A549 (cell line): Measurements from ENCODE around the gene LSM3. TPM values are rescaled to one million over a fixed set of nuclear protein-coding genes. Genes with fewer than 3 reads are reported as not detected.

Source experiments
- ATAC-seq, 2 experiments: fragments of 200-7000 bp in 1 of 2; fragments of >200 bp in 1 of 2; cut with Nextera tagmentation in 1 of 2; cut with Tn5 transposase in 1 of 2; 3 replicates each; pipeline versions ENCODE4 v1.8.0 to v1.9.1; 2018 to 2020; ENCODE audit warnings: mild to moderate bottlenecking in 1 of 2, moderate library complexity in 1 of 2
- CTCF ChIA-PET: fragments of 300-600 bp; sonication (Branson Sonifier 250); formaldehyde crosslinking; extraction: SDS; loops from one replicate; lab custom pipeline; 2021; ENCODE audit warnings: antibody characterized with exemption, inconsistent platforms; lab: Yijun Ruan, JAX
- POLR2A ChIA-PET: fragments of 350-600 bp; formaldehyde crosslinking; extraction: SDS; loops from one replicate; lab custom pipeline; 2021; ENCODE audit warnings: antibody characterized with exemption, inconsistent platforms; lab: Yijun Ruan, JAX
- DNase-seq, 2 experiments: peaks; one replicate each; pipeline versions ENCODE4 v3.0.0 to v3.0.0-alpha.2; 2011 to 2016; ENCODE audit warnings: low read depth in 1 of 2, low spot score in 1 of 2
- FAIRE-seq: peaks from 2 replicates; lab custom pipeline; 2011; peaks lifted over from hg19 to GRCh38; lab: Jason Lieb, UNC
- H3K27ac ChIP-seq, 2 experiments: fragments of >200 bp; sonication (Bioruptor Twin); formaldehyde crosslinking; 3 replicates each; pipeline ENCODE4 v1.5.1; 2016 to 2017
- H3K4me1 ChIP-seq: fragments of >200 bp; sonication (Bioruptor Twin); formaldehyde crosslinking; 3 replicates; pipeline ENCODE4 v1.6.1; 2016
- H3K4me2 ChIP-seq: fragments of >200 bp; sonication (Bioruptor Twin); formaldehyde crosslinking; 3 replicates; pipeline ENCODE4 v1.6.1; 2016
- H3K4me3 ChIP-seq: fragments of >200 bp; sonication (Bioruptor Twin); formaldehyde crosslinking; 3 replicates; pipeline ENCODE4 v1.5.1; 2016
- H3K9me3 ChIP-seq: fragments of >200 bp; sonication (Bioruptor Twin); formaldehyde crosslinking; 3 replicates; pipeline ENCODE4 v1.6.1; 2016
- CBX8 ChIP-seq: fragments of 200-600 bp; sonication (generic); IDR thresholded peaks from 2 replicates; pipeline ENCODE4 v1.6.1; 2016
- CHD2 ChIP-seq: fragments of 150-350 bp; IDR thresholded peaks from 2 replicates; pipeline ENCODE4 v1.6.1; 2014; ENCODE audit warnings: low read length; ENCODE audit not compliant: partially characterized antibody
- E2F6 ChIP-seq: IDR thresholded peaks from 2 replicates; pipeline ENCODE4 v1.6.1; 2012; ENCODE audit warnings: low read depth, borderline replicate concordance
- EHF ChIP-seq: fragments of 250-450 bp; sonication (Bioruptor Pico); IDR thresholded peaks from 2 replicates; pipeline ENCODE4 v1.5.0; 2020; ENCODE audit warnings: mild to moderate bottlenecking
- ESRRA ChIP-seq: fragments of 150-350 bp; IDR thresholded peaks from 2 replicates; pipeline ENCODE4 v1.6.1; 2014; ENCODE audit warnings: mild to moderate bottlenecking, low read length, borderline replicate concordance
- HDAC2 ChIP-seq: fragments of 200-600 bp; sonication (generic); IDR thresholded peaks from 2 replicates; pipeline ENCODE4 v1.6.1; 2016
- HEYL ChIP-seq: fragments of 250-450 bp; sonication (Bioruptor Pico); IDR thresholded peaks from 2 replicates; pipeline ENCODE4 v1.8.0; 2021; ENCODE audit warnings: mild to moderate bottlenecking, moderate library complexity
- HMGXB4 ChIP-seq: fragments of 250-450 bp; sonication (Bioruptor Pico); IDR thresholded peaks from 2 replicates; pipeline ENCODE4 v1.5.0; 2021; ENCODE audit warnings: mild to moderate bottlenecking, moderate library complexity, borderline replicate concordance
- HOXA7 ChIP-seq: fragments of 250-450 bp; sonication (Bioruptor Pico); IDR thresholded peaks from 2 replicates; pipeline ENCODE4 v1.5.0; 2020; ENCODE audit warnings: mild to moderate bottlenecking, moderate library complexity
- HOXB13 ChIP-seq: fragments of 250-450 bp; sonication (Bioruptor Pico); IDR thresholded peaks from 2 replicates; pipeline ENCODE4 v1.5.0; 2020; ENCODE audit warnings: low read depth, mild to moderate bottlenecking, moderate library complexity
- HOXB5 ChIP-seq: fragments of 250-450 bp; sonication (Bioruptor Pico); IDR thresholded peaks from 2 replicates; pipeline ENCODE4 v1.5.0; 2020; ENCODE audit warnings: mild to moderate bottlenecking, moderate library complexity
- JUN ChIP-seq, 2 experiments: fragments of >200 bp; sonication (Bioruptor Twin); formaldehyde crosslinking; IDR thresholded peaks; 2 replicates in 1 of 2; 3 replicates in 1 of 2; pipeline ENCODE4 v1.6.1; 2016 to 2017
- MAFK ChIP-seq: fragments of 450-650 bp; IDR thresholded peaks from 2 replicates; pipeline ENCODE4 v1.6.1; 2014; ENCODE audit not compliant: partially characterized antibody
- MAX ChIP-seq: IDR thresholded peaks from 2 replicates; pipeline ENCODE4 v1.6.1; 2012
- PBX3 ChIP-seq: IDR thresholded peaks from 2 replicates; pipeline ENCODE4 v1.6.1; 2012
- RCOR1 ChIP-seq: fragments of 150-350 bp; IDR thresholded peaks from 2 replicates; pipeline ENCODE4 v1.6.1; 2014; ENCODE audit warnings: antibody characterized with exemption, low read length, low read depth
- REST ChIP-seq: fragments of 200-600 bp; sonication (generic); IDR thresholded peaks from 2 replicates; pipeline ENCODE4 v1.6.1; 2016; ENCODE audit warnings: antibody characterized with exemption, mild to moderate bottlenecking, moderate library complexity
- SMC3 ChIP-seq: fragments of >200 bp; sonication (Bioruptor Twin); formaldehyde crosslinking; IDR thresholded peaks from 3 replicates; pipeline ENCODE4 v1.6.1; 2018; ENCODE audit warnings: inconsistent platforms
- TP53 ChIP-seq: fragments of 250-450 bp; sonication (Bioruptor Pico); IDR thresholded peaks from 2 replicates; pipeline ENCODE4 v1.5.0; 2021; ENCODE audit warnings: mild to moderate bottlenecking, moderate library complexity
- USF2 ChIP-seq: fragments of 450-650 bp; IDR thresholded peaks from 2 replicates; pipeline ENCODE4 v1.6.1; 2014; ENCODE audit warnings: antibody characterized with exemption
- ZC3H11A ChIP-seq: fragments of 450-650 bp; IDR thresholded peaks from 2 replicates; pipeline ENCODE4 v1.6.1; 2014; ENCODE audit warnings: antibody characterized with exemption, mild to moderate bottlenecking
- ZSCAN20 ChIP-seq: fragments of 250-450 bp; sonication (Bioruptor Pico); IDR thresholded peaks from 2 replicates; pipeline ENCODE4 v1.8.0; 2022; ENCODE audit warnings: mild to moderate bottlenecking, moderate library complexity
- WGBS: methylation state at CpG from one replicate; pipeline ENCODE4 v1.1.6; 2017; ENCODE audit errors: missing lambda C conversion rate; 5-methylcytosine and 5-hydroxymethylcytosine counted together
- polyA plus RNA-seq, 4 experiments: library from polyadenylated mRNA; depleted of rRNA in 3 of 4; stranded (reverse); fragments of >200 nt; fragmentation: RNase III in 1 of 4; extraction: RNeasy Plus Mini Kit Qiagen cat#74134 plus additional on column Dnase treatment in 1 of 4; gene quantifications; 2 replicates in 3 of 4; 3 replicates in 1 of 4; pipeline ENCODE4 v1.2.3, GENCODE V29; 2011 to 2017

LSM3 gene
- polyA plus RNA-seq, 2 of the 4 experiments (the other 2 are of a cell fraction), result 23.9 to 32.0 TPM

- no peak for TF ChIP-seq ESRRA
These were observed 40.3 kb upstream of the LSM3 start (continued) for GRCh38 chr3:14138109-14138877.

GRCh38 chr3:14138878-14139655 is 39.5 kb upstream of the LSM3 start:
- Histone ChIP-seq H3K4me1 (peaks cover 22% of the 10 kb centered on the region), H3K4me2 (no peak overlapping the region), H3K9me3 (no peaks in the 10 kb centered on the region), H3K4me3 (no peak overlapping the region), H3K27ac (no peak overlapping the region)
- ATAC-seq (no peak), FAIRE-seq (no peak), DNase-seq (no peak)
- POLR2A ChIA-PET, result interaction anchor here (1.1 kb wide), 1 partner anchor 39 kb away, joined by 4 read pairs; the partner anchor contains the start of genes LSM3 and XPC
- 93% methylated on average over 13 of the region's 14 CpGs for WGBS
- no peak for TF ChIP-seq TP53
- no peak for TF ChIP-seq HOXA7 (CRISPR knock-in tag)
- no peak for TF ChIP-seq RCOR1
- TF ChIP-seq ZC3H11A, result no peak
- no peak for TF ChIP-seq HOXB5 (CRISPR knock-in tag)
- TF ChIP-seq E2F6, result no peak
- TF ChIP-seq SMC3, result no peak
- no peak for TF ChIP-seq USF2
- no peak for TF ChIP-seq CBX8
- TF ChIP-seq PBX3, result no peak
- no peak for TF ChIP-seq HMGXB4 (CRISPR knock-in tag)
- TF ChIP-seq HDAC2, result no peak
- no peak for TF ChIP-seq EHF (CRISPR knock-in tag)
- CTCF ChIA-PET, result interaction anchor here (1.0 kb wide), 3 partner anchors 13 to 483 kb away, joined by 3 to 5 read pairs (median 3); partner anchors contain the start of genes CHCHD4, SLC6A6 and TMEM43

- Histone ChIP-seq H3K9me3 (no peaks in the 10 kb centered on the region), H3K4me3 (no peak overlapping the region), H3K27ac (no peak overlapping the region), H3K4me1 (peaks cover 26% of the 10 kb centered on the region), H3K4me2 (no peak overlapping the region)
- no peak for DNase-seq
- TF ChIP-seq CHD2 (no peak), JUN (IDR thresholded peaks at IDR 0.05) (no peak), REST (no peak), HEYL (no peak), HOXB13 (CRISPR knock-in tag) (no peak), ZSCAN20 (CRISPR knock-in tag) (no peak), MAFK (no peak), MAX (no peak)
- 65% methylated on average over 3 of the region's 5 CpGs for WGBS
- no peak for FAIRE-seq
- ChIA-PET CTCF (interaction anchor here (1.0 kb wide), 1 partner anchor 14 kb away, joined by 5 read pairs; the partner anchor contains the start of genes CHCHD4 and TMEM43), POLR2A (interaction anchor here (1.3 kb wide), 1 partner anchor 15 kb away, joined by 4 read pairs; the partner anchor contains the start of genes CHCHD4 and TMEM43)
- ATAC-seq, result no peak
These were observed 38.8 kb upstream of the LSM3 start for GRCh38 chr3:14139771-14140170.
